HS-5 (cell line): ENCODE measurements around the gene CTNNA1.
"Not testable (repeated sequence)": the region's sequence is repeated elsewhere in the genome, so short reads cannot be mapped to it uniquely, and the experiment has no call there.

ENCODE experiments used
- DNase-seq: peaks from one replicate; pipeline ENCODE4 v3.0.0-alpha.2; 2012; ENCODE audit warnings: low read depth

CTNNA1 gene

DNA sequence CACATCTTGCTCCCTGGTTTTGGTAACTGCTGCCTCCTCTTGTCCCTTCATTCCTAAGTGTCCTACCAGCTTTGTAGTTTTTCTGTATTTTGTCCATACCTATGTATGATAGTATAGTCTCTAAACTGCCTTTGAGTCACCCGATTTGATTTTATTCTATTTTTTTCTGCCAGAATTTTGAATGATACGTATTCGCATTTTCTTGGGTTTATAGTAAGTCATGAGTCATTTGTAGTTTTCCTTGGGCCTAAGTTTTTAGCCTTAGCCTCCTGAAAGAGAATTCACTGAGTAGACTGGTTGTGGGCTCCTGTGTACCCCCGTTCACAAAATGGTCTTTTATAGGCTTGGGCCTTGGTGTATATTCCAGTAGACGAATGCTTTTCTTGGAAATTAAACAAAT, 62.3 kb downstream of the CTNNA1 start:
- DNase-seq, result no peak

DNA sequence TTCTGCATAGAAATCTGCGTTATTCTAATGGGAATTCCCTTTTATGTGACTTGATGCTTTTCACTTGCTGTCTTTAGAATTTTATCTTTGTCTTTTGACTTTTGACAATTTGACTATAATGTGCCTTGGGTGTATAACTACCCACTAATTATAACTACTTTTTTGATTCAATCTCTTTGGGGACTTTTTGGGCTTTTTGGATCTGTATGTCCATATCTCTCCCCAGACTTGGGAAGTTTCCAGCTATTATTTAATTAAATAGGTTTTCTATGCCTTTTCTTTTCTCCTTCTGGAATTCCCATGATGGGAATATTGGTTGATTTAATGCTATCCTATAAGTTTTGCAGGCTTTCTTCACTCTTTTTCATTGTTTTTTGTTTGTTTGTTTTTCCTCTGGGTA, 64.0 kb downstream of the CTNNA1 start:
- no peak for DNase-seq

DNA sequence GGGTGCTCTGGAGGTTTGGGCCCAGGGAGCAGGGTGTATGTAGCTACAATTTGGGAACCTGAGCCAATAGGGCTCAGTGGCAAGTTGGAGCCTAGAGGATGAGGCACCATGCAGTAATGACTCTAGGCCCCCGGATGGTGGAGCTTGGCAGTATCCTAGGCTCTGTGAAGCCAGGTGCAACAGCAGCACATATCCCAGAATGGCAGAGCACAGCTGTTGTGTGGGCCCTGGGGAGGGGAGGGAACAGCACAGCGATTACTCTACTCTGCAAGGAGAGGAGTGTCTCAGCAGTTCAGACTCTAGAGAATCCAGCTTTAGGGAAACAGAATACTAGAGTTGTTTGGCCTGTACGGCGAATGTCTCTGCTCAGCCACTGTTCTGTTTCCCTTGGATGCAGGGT, 65.9 kb downstream of the CTNNA1 start:
- no peak for DNase-seq

DNA sequence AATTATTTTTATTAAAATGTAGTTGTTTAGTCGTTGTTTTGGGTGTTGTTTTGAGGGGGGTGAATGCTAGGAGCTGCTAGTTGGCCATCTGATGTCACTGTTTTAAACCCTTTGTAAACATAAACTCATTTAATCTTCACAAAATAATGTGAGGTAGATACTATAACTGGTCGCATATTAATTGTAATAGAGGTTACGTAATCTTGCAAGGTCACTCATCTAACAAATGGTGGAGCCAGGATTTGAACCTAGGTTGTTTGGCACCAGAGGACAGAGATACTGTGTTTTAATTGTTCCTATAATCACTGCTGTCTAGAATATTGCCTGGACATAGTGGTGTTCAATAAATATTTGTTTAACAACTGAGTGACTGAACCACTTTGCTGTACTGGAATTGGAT, 67.5 kb downstream of the CTNNA1 start:
- DNase-seq, result no peak

GRCh38 chr5:138824516-138824915, 71.3 kb downstream of the CTNNA1 start:
- DNase-seq, result no peak

DNA sequence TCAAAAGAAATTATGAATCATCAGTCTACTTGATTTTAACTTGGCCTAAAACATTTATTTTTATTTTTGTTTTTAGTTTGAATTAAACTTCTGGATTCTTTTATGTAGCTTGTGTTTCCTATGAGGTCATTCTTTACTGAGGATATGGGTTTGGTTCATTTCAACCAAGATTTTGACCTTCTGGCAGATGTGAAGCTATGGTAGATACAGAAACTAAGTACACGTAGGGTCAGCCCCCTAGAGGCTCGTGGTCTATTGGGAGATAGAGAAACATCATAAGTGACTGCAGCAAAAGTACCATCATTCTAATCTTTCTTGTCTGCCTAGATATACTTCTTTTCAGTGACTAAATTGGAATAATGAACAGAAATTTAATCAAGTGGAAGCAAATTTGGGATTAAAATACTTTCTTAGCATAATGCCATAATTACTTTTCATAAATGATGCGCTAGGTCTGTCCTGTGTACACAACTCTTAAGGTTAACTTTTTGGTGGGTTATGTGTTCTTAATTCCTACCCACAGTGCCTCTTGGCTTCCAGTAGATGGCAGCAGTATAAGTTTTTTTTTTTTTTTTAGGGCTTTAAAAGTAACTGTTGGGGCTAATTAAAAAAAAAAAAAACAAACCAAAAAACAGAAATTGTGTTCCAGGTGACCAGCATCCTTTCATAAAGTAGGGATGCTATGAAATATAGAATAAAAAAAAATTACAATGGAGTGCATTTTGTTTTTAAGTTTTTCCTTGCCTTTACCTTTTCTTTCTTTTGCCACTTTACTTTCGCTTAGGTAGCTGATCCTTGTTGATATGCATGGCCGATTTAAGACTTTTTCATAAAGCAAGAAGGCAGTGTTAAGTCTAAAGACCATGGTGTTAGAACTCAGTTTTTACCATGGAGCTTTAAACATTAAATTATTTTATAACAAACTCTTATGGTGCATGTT, 72.0 kb downstream of the CTNNA1 start:
- DNase-seq, result no peak

DNA sequence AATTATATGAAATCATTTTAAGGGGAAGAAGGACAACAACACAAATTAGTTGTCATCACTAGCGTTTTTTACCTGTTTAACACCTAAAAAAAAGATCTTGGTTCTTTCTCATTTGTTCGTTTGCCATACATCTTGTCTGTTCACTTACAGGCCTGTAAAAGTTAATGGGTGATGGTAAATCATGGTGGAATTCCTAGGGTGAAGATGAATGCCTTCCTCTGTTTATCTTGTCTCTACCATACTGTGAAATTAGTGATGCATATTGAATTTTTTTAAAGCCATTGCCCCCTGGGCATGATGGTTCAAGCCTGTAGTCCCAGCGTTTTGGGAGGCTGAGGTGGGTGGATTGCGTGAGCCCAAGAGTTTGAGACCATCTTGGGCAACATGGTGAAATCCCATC, 75.3 kb downstream of the CTNNA1 start:
- no peak for DNase-seq

GRCh38 chr5:138829341-138829740, 76.1 kb downstream of the CTNNA1 start:
- DNase-seq, result peak; percentile 11

- no peak for DNase-seq
Measured at GRCh38 chr5:138831703-138832102, 78.5 kb downstream of the CTNNA1 start.

- DNase-seq, result no peak
Measured at GRCh38 chr5:138832218-138832617, 79.0 kb downstream of the CTNNA1 start.

- DNase-seq, result no peak
Measured at GRCh38 chr5:138833080-138833479, 79.9 kb downstream of the CTNNA1 start.

- no peak for DNase-seq
Measured at GRCh38 chr5:138833726-138834480, 80.7 kb downstream of the CTNNA1 start.

DNA sequence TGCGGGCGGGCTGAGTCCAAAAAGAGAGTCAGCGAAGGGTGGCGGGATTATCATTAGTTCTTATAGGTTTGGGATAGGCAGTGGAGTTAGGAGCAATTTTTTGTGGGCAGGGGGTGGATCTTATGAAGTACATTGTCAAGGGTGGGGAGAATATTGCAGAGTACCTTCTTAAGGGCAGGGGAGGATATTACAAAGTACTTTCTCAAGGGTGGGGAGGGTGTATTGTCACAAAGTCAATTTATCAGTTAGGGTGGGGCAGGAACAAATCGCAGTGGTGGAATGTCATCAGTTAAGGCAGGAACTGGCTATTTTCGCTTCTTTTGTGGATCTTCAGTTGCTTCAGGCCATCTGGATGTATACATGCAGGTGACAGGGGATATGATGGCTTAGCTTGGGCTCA, 81.6 kb downstream of the CTNNA1 start:
- not testable (repeated sequence) for DNase-seq

- no peak for DNase-seq
Measured at GRCh38 chr5:138837160-138837559, 83.9 kb downstream of the CTNNA1 start.

GRCh38 chr5:138840103-138840502, 86.9 kb downstream of the CTNNA1 start:
- no peak for DNase-seq

DNA sequence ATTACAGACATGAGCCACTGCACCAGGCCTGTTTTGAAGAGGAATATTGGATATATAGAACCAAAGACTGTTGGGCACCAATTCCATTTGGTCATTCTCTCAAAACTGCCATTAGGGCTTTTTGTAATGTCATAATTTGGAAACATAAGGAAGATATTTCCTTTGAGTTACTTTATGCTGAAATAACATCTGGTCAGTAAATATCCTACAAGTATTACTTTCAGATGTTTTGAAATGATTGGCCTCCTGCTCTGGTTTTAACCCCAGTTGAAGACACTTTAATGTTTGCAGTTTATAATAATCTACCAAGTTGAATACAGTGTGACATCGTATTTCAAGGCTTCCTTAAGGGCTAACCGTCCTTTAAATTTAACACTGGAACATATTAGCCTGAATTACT, 88.3 kb downstream of the CTNNA1 start:
- DNase-seq, result no peak

- no peak for DNase-seq
Measured at GRCh38 chr5:138843316-138844124, 90.3 kb downstream of the CTNNA1 start.

DNA sequence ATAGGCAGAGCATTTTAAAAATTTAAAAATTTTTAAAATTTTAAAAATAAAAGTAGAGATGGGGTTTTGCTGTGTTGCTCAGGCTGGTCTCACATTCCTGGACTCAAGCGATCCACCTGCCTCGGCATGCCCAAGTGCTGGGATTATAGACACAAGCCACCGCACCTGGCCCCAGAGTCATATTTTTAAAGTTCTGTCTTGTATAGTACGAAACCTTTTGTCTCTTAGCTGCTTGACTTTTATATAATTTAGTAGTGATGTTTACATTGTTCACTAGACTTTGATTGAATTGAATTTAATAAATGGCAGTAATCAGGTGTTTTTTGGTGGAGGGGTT, 90.9 kb downstream of the CTNNA1 start:
- DNase-seq, result no peak

GRCh38 chr5:138844812-138845513, 91.7 kb downstream of the CTNNA1 start:
- peak; percentile 58 for DNase-seq

- DNase-seq, result no peak
Measured at GRCh38 chr5:138849439-138849838, 96.2 kb downstream of the CTNNA1 start.

DNA sequence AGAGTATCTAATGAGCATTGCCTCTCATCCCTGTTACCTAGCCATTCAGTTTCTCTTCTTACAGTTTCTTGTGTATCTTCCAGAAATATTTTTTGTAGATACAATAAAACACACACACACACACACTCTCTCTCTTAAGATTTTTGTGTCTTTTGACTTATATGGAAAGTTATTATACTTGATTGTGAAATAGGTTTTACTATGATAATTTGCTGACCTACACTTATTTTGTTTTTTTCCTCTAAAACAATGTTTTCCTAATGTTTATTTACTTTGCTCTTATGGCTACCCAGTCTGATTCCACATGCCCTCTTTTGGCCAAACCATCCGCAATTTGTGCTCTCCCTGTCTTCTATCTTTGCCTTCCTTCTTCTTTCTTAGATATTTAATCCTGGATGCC, 96.7 kb downstream of the CTNNA1 start:
- no peak for DNase-seq

DNA sequence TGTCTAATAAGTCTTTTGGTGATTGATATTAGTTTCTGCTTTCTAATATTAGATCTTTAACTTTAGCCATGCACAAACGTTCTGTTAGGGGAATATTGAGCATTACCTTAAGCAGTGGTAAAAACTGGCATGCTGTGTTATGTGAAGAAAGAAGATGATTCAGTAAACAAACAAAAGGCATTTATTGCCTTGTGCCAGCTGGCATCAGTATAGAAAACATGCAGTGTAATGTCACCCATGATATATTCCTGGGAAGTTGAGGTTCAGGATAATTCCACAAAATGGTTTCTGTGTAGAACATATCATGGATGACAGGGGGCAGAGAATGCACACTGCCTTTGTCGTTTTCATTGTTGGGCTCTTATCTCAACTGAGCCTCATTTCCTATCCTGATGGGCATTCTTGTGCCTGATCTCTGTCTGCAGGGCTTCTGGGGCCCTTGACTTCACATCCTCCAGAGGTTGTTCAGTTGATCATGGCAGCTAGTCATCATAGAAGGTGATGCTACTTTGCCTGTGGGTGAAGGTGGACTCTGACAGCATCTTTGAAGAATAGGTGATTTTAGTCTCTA, 97.7 kb downstream of the CTNNA1 start:
- no peak for DNase-seq
